ENCODE data around the gene CILP.

GRCh38 chr15:65201918-65202317 is 9.4 kb downstream of the CILP start:
- TF ChIP-seq TAF1 (IDR thresholded peaks at IDR 0.05; ENCODE audit: low read depth, low read length) (no peak), POLR2A (IDR thresholded peaks at IDR 0.05; ENCODE audit: low read depth, low read length) (no peak), POLR2AphosphoS5 (IDR thresholded peaks at IDR 0.05; ENCODE audit: low read depth, low read length) (no peak), PAX5 (IDR thresholded peaks at IDR 0.05; ENCODE audit: insufficient read depth, low read length, severe bottlenecking) (no peak), SPI1 (IDR thresholded peaks at IDR 0.05; ENCODE audit: low read depth, low read length) (no peak)
